ENCODE results near the gene VN1R4.

GRCh38 chr19:53275480-53275879, 8.0 kb upstream of the VN1R4 start:
- TF ChIP-seq, protein P1, sequence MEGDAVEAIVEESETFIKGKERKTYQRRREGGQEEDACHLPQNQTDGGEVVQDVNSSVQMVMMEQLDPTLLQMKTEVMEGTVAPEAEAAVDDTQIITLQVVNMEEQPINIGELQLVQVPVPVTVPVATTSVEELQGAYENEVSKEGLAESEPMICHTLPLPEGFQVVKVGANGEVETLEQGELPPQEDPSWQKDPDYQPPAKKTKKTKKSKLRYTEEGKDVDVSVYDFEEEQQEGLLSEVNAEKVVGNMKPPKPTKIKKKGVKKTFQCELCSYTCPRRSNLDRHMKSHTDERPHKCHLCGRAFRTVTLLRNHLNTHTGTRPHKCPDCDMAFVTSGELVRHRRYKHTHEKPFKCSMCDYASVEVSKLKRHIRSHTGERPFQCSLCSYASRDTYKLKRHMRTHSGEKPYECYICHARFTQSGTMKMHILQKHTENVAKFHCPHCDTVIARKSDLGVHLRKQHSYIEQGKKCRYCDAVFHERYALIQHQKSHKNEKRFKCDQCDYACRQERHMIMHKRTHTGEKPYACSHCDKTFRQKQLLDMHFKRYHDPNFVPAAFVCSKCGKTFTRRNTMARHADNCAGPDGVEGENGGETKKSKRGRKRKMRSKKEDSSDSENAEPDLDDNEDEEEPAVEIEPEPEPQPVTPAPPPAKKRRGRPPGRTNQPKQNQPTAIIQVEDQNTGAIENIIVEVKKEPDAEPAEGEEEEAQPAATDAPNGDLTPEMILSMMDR (conservative IDR thresholded peaks at IDR 0.05): no peak
- no peak for TF ChIP-seq EZH2 (IDR thresholded peaks at IDR 0.05; ENCODE audit: low read depth)

Data from PC-9 (cell line).